ENCODE data around the gene ADGRF5. TPM values are rescaled to one million over a fixed set of nuclear protein-coding genes. Genes with fewer than 3 reads are reported as not detected.

Gene ADGRF5
- total RNA-seq, 1 donor from 2014 or later: 112 TPM

DNA sequence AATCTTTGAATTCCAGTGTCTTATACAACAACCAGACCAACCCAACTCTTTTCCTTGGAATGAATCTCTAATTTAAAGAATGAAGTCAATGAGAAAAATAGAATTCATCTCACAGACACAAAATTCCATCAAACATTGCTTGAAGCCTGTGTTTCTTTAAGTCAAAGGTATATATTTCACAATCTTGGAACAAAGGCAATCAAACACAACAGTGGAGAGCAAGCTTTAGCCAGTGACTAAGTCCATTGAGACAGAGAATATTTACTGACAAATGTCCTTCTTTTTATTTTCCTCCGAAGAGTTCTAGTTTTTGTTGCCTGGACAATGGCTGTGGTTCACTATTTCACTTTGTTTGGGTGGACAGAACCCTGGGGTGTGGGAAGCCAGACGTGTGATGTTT lies 92.8 kb downstream of the ADGRF5 start:
- no peak for DNase-seq (ENCODE audit: low read depth in 2 of 2)

DNA sequence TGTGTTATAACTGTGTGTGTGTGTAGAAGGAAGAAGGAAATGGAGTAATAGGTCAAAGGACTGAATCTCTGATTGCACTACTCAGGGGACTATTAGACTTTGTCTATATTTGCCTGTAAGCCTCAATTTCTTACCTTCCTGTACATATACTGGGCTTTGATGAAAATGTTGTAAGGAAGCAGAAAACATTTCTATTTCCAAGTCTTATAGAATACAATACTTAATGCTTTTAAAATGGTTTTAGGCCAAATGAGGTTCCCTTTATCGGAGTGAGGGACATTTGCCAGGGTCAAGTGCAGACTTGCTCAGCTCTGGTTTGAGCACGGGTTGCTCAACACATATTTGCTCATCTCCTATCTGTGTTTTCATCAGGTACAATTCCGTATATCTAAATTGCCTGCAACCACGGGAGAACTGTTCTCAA lies 100.3 kb downstream of the ADGRF5 start:
- no peak for DNase-seq (ENCODE audit: low read depth in 2 of 2)

DNA sequence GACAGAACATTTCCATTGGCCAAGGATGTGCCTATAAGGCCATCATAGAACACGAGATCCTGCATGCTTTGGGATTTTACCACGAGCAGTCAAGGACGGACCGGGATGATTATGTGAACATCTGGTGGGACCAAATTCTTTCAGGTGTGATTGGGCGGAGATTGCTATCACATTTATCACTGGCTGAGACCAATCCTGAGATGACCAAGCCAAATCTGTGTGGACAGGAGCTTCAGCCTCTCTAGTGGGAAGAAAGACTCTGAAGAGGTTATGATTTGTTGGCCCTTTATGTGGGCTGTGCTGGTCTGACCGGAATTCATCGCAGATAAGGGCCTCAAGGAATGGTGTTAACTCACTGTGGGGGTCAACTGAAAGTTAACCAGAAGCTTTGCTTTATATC lies 102.2 kb downstream of the ADGRF5 start:
- DNase-seq (ENCODE audit: low read depth in 2 of 2): no peak

DNA sequence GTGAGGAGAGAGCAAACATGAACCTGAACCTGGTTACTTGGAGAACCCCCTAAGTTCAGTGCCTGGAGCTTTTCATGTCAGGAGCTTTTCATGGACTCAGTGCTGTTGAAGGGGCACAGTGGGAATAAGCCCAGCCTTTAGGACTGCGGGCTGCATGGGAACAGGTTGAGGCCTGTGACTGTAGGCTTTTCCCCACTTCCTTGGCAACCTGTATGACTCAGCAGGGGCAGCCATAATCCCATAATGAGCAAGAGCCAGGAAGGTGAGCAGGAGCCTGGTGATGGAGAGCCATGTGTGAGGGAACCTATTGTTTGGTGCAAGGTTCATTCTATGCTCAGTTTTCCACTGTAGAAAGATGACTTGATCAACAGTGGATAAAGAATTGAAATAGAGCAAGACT lies 105.1 kb downstream of the ADGRF5 start:
- DNase-seq (ENCODE audit: low read depth in 2 of 2): no peak

DNA sequence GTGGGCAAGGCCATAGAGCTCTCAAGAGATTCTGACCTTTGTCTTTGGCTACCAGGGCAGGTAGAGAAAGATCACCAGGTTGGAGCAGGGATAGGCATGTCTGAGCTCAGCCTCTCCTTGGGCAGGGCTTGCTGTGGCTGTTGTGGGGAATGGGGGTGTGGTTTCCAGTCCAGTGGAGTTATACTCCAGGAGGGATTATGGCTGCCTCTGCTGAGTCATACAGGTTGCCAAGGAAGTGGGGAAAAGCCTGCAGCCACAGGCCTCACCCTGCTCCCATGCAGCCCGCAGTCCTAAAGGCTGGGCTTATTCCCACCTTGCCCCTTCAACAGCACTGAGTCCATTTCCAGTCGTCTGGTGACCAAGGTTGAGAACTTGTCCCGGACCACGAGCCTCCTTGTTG lies 106.6 kb downstream of the ADGRF5 start:
- no peak for DNase-seq (ENCODE audit: low read depth in 2 of 2)

DNA sequence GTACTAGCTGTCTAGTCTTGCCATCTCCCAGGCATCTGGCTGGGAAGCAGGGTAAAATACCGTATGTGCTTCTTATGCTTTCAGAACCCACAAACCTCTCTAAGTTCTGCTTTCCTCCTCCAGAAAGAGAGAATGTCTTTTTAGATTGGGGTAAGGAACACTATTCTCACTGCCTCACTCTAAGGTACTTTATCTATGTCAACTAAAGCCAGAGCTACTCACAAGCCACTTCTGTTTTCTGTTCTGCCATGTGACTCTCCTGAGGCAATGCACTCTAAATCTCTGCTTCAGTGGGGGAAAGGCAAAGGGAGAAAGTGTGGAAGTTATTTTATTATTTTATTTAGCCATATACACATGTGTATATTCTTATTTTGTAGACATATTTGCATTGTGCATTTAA lies 112.9 kb downstream of the ADGRF5 start:
- DNase-seq (ENCODE audit: low read depth in 2 of 2): no peak

Other genes starting within 250 kb of the ADGRF5 start
- under 0.01 TPM in 2 replicates for gene TDRD6, start 234.1 kb downstream of the ADGRF5 start, total RNA-seq
- under 0.01 TPM in 1 of 2 replicates, not detected in the other for gene PLA2G7, start 186.6 kb downstream of the ADGRF5 start, total RNA-seq
- gene ANKRD66, start 175.0 kb downstream of the ADGRF5 start, total RNA-seq: not detected in 2 replicates
- not detected in 2 replicates for gene MEP1A, start 128.5 kb downstream of the ADGRF5 start, total RNA-seq
- gene ADGRF1, start 120.4 kb upstream of the ADGRF5 start, total RNA-seq: not detected in 2 replicates